HEK293T (cell line): ENCODE results near the gene DNLZ.

Experiments used
- ARNT ChIP-seq: fragments of 450-650 bp; IDR thresholded peaks from 2 replicates; pipeline ENCODE4 v1.6.1; 2017; ENCODE audit warnings: mild to moderate bottlenecking
- BHLHE40 ChIP-seq: fragments of 450-650 bp; IDR thresholded peaks from 2 replicates; pipeline ENCODE4 v1.6.1; 2016; ENCODE audit warnings: mild to moderate bottlenecking, moderate library complexity, borderline replicate concordance
- CTBP1 ChIP-seq: fragments of 450-650 bp; IDR thresholded peaks from 2 replicates; pipeline ENCODE4 v1.6.1; 2016; ENCODE audit warnings: borderline replicate concordance
- ELF4 ChIP-seq: fragments of 450-650 bp; IDR thresholded peaks from 2 replicates; pipeline ENCODE4 v1.6.1; 2017; ENCODE audit warnings: antibody characterized with exemption
- FOXA1 ChIP-seq: fragments of 450-650 bp; IDR thresholded peaks from 2 replicates; pipeline ENCODE4 v1.6.1; 2016; ENCODE audit warnings: mild to moderate bottlenecking
- HDGF ChIP-seq: fragments of 450-650 bp; IDR thresholded peaks from 2 replicates; pipeline ENCODE4 v1.6.1; 2017; ENCODE audit warnings: antibody characterized with exemption, borderline replicate concordance
- NFRKB ChIP-seq: fragments of 450-650 bp; IDR thresholded peaks from 2 replicates; pipeline ENCODE4 v1.6.1; 2016; ENCODE audit warnings: mild to moderate bottlenecking, moderate library complexity
- SP1 ChIP-seq: fragments of 450-650 bp; IDR thresholded peaks from 2 replicates; pipeline ENCODE4 v1.6.1; 2017
- SUZ12 ChIP-seq: fragments of 450-650 bp; IDR thresholded peaks from 2 replicates; pipeline ENCODE4 v1.6.1; 2016; ENCODE audit warnings: mild to moderate bottlenecking
- TARDBP ChIP-seq: fragments of 450-650 bp; IDR thresholded peaks from 2 replicates; pipeline ENCODE4 v1.6.1; 2016
- TF ChIP-seq, protein P1 (sequence below): fragments of 450-650 bp; IDR thresholded peaks from 2 replicates; pipeline ENCODE4 v1.6.1; 2016

DNA sequence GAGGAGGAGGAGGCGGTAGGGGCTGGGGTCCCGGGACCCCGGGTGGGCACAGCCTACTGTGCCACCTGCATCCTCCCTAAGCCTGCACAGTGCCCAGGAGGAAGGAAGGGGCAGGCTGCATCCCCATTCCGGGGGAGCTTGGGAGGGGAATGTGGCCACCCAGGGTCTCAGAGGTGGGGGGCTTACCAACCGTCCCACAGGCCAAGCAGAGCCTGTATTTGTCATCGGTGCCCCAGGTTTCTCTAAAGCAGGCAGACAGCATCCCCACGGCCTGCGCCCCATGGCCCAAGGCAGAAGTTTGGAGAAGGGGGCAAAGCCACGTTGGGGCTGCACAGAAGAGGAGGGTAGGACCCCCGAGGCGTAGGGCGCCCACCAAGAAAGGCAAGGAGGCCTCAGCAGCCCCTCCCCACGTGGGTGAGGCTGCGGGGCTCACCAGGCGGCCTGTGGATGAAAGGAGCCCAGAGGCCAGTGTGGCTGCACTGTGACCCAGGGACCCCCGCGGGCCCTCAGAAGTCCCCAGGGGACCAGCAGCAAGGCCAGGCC is 36.7 kb downstream of the DNLZ start:
- TF ChIP-seq ELF4 (no peak), SUZ12 (no peak), NFRKB (no peak), HDGF (0 out of 2 replicates have a peak, but pooled peaks have one; percentile 18), FOXA1 (no peak), TARDBP (no peak), SP1 (no peak), BHLHE40 (no peak), ARNT (no peak), CTBP1 (no peak)
- TF ChIP-seq, protein P1, sequence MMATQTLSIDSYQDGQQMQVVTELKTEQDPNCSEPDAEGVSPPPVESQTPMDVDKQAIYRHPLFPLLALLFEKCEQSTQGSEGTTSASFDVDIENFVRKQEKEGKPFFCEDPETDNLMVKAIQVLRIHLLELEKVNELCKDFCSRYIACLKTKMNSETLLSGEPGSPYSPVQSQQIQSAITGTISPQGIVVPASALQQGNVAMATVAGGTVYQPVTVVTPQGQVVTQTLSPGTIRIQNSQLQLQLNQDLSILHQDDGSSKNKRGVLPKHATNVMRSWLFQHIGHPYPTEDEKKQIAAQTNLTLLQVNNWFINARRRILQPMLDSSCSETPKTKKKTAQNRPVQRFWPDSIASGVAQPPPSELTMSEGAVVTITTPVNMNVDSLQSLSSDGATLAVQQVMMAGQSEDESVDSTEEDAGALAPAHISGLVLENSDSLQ, result no peak
